GM19438 (cell line): ENCODE results near the gene PHKB.
A peak's percentile ranks its signal among the peaks of the same experiment; 100 is the strongest.
"Not testable (repeated sequence)": the region's sequence is repeated elsewhere in the genome, so short reads cannot be mapped to it uniquely, and the experiment has no call there.

Source experiments
- ATAC-seq: cut with Tn5 transposase; IDR thresholded peaks from one replicate; pipeline ENCODE4 v1.9.1; 2021; ENCODE audit warnings: low read depth; ENCODE audit not compliant: unreplicated experiment

Gene PHKB

GRCh38 chr16:47499700-47500264, 38.7 kb downstream of the PHKB start:
- no peak for ATAC-seq

GRCh38 chr16:47503936-47504335, 42.8 kb downstream of the PHKB start:
- ATAC-seq: no peak

GRCh38 chr16:47504599-47504998, 43.5 kb downstream of the PHKB start:
- no peak for ATAC-seq

GRCh38 chr16:47506800-47507199, 45.7 kb downstream of the PHKB start:
- ATAC-seq: no peak

- ATAC-seq: no peak
Measured at GRCh38 chr16:47507701-47508100, 46.6 kb downstream of the PHKB start.

- no peak for ATAC-seq
Measured at GRCh38 chr16:47511882-47512281, 50.8 kb downstream of the PHKB start.

GRCh38 chr16:47519037-47519436, 57.9 kb downstream of the PHKB start:
- ATAC-seq: no peak

- ATAC-seq: no peak
Measured at GRCh38 chr16:47519546-47519945, 58.4 kb downstream of the PHKB start.

- ATAC-seq: no peak
Measured at GRCh38 chr16:47519996-47520679, 59.0 kb downstream of the PHKB start.

GRCh38 chr16:47523342-47524006, 62.3 kb downstream of the PHKB start:
- ATAC-seq: peak; percentile 100

- ATAC-seq: no peak
Measured at GRCh38 chr16:47524007-47524405, 62.9 kb downstream of the PHKB start.

- ATAC-seq: no peak
Measured at GRCh38 chr16:47528431-47528830, 67.3 kb downstream of the PHKB start.

- ATAC-seq: no peak
Measured at GRCh38 chr16:47533744-47534292, 72.7 kb downstream of the PHKB start.

- no peak for ATAC-seq
Measured at GRCh38 chr16:47538472-47538871, 77.3 kb downstream of the PHKB start.

GRCh38 chr16:47539707-47540670, 78.9 kb downstream of the PHKB start:
- ATAC-seq: not testable (repeated sequence)

- ATAC-seq: not testable (repeated sequence)
Measured at GRCh38 chr16:47541135-47541534, 80.0 kb downstream of the PHKB start.

GRCh38 chr16:47544255-47544654, 83.1 kb downstream of the PHKB start:
- ATAC-seq: not testable (repeated sequence)

GRCh38 chr16:47551185-47551584, 90.1 kb downstream of the PHKB start:
- not testable (repeated sequence) for ATAC-seq

- ATAC-seq: not testable (repeated sequence)
Measured at GRCh38 chr16:47551767-47552166, 90.6 kb downstream of the PHKB start.

GRCh38 chr16:47553853-47554564, 92.9 kb downstream of the PHKB start:
- ATAC-seq: no peak
